Measurements from ENCODE around the gene SAMD8.
"Not testable (repeated sequence)": the region's sequence is repeated elsewhere in the genome, so short reads cannot be mapped to it uniquely, and the experiment has no call there.

DNA sequence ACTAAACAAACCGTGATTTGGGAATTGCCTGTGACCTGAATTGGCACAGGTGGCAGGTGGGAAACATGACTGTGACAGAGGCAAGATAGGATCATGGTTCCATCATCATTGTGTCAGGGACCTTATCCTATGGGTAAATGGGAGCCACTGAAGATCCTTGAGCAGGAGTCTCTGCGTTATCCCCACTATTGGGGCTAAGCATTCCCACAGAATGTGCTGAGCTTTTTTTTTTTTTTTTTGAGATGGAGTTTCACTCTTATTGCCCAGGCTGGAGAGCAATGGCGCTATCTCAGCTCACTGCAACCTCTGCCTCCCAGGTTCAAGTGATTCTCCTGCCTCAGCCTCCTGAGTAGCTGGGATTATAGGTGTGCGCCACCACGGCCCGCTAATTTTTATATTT lies 88.5 kb downstream of the SAMD8 start:
- not testable (repeated sequence) for TF ChIP-seq TAF1 (IDR thresholded peaks at IDR 0.05; ENCODE audit: low read depth, low read length); POLR2AphosphoS5 (IDR thresholded peaks at IDR 0.05; ENCODE audit: low read depth, low read length); CTCF (IDR thresholded peaks at IDR 0.05; ENCODE audit: control extremely low read depth in 1 of 3, insufficient read depth in 1 of 3, low read depth in 1 of 3, low read length in 3 of 3); SP1 (IDR thresholded peaks at IDR 0.05; ENCODE audit: low read depth, low read length); RAD21 (IDR thresholded peaks at IDR 0.05 in 1 of 2, conservative IDR thresholded peaks at IDR 0.05 in 1 of 2; ENCODE audit: low read depth in 2 of 2, low read length in 2 of 2)

All from H1 (cell line).